GM18505 (cell line): Measurements from ENCODE around the gene NRG3.
"Not testable (repeated sequence)": the region's sequence is repeated elsewhere in the genome, so short reads cannot be mapped to it uniquely, and the experiment has no call there.

Experiments used
- ATAC-seq: cut with Tn5 transposase; IDR thresholded peaks from one replicate; pipeline ENCODE4 v1.9.1; 2021; ENCODE audit not compliant: unreplicated experiment
- POLR2A ChIP-seq: IDR thresholded peaks from 4 replicates; pipeline ENCODE4 v1.6.1; 2011; ENCODE audit warnings: borderline replicate concordance; ENCODE audit not compliant: insufficient read depth, insufficient read length; ENCODE audit errors: extremely low read depth

The NRG3 gene

GRCh38 chr10:82942286-82943099 lies 1067.5 kb downstream of the NRG3 start:
- ATAC-seq = no peak
- no peak for TF ChIP-seq POLR2A

- ATAC-seq = no peak
Measured at GRCh38 chr10:82943142-82943541, 1068.1 kb downstream of the NRG3 start.

GRCh38 chr10:82949816-82950575 lies 1075.0 kb downstream of the NRG3 start:
- no peak for TF ChIP-seq POLR2A
- ATAC-seq = no peak

More at GRCh38 chr10:82943142-82943541, 1068.1 kb downstream of the NRG3 start:
- TF ChIP-seq POLR2A = no peak

- no peak for TF ChIP-seq POLR2A
- no peak for ATAC-seq
Measured at GRCh38 chr10:82953331-82953730, 1078.3 kb downstream of the NRG3 start.

- ATAC-seq = no peak
- no peak for TF ChIP-seq POLR2A
Measured at GRCh38 chr10:82953909-82954308, 1078.9 kb downstream of the NRG3 start.

GRCh38 chr10:82960421-82961060 lies 1085.5 kb downstream of the NRG3 start:
- not testable (repeated sequence) for ATAC-seq

- no peak for ATAC-seq
Measured at GRCh38 chr10:82961864-82962263, 1086.9 kb downstream of the NRG3 start.

GRCh38 chr10:82966130-82966529 lies 1091.1 kb downstream of the NRG3 start:
- no peak for ATAC-seq
- no peak for TF ChIP-seq POLR2A

More at GRCh38 chr10:82961864-82962263, 1086.9 kb downstream of the NRG3 start:
- no peak for TF ChIP-seq POLR2A

GRCh38 chr10:82968533-82968932 lies 1093.5 kb downstream of the NRG3 start:
- no peak for ATAC-seq
- TF ChIP-seq POLR2A = no peak

GRCh38 chr10:82969405-82969804 lies 1094.4 kb downstream of the NRG3 start:
- TF ChIP-seq POLR2A = no peak
- ATAC-seq = no peak

- no peak for TF ChIP-seq POLR2A
- ATAC-seq = no peak
Measured at GRCh38 chr10:82980321-82980720, 1105.3 kb downstream of the NRG3 start.

GRCh38 chr10:82981137-82981723 lies 1106.2 kb downstream of the NRG3 start:
- no peak for ATAC-seq
- no peak for TF ChIP-seq POLR2A

- no peak for TF ChIP-seq POLR2A
Measured at GRCh38 chr10:82982110-82982608, 1107.2 kb downstream of the NRG3 start.

More at GRCh38 chr10:82982110-82982608, 1107.2 kb downstream of the NRG3 start:
- ATAC-seq = no peak
